ENCODE data around the gene KCNQ4. TPM values are rescaled to one million over a fixed set of nuclear protein-coding genes. Genes with fewer than 3 reads are reported as not detected.

KCNQ4 gene
- total RNA-seq, 1 donor from 2014 or later, result under 0.01 TPM

DNA sequence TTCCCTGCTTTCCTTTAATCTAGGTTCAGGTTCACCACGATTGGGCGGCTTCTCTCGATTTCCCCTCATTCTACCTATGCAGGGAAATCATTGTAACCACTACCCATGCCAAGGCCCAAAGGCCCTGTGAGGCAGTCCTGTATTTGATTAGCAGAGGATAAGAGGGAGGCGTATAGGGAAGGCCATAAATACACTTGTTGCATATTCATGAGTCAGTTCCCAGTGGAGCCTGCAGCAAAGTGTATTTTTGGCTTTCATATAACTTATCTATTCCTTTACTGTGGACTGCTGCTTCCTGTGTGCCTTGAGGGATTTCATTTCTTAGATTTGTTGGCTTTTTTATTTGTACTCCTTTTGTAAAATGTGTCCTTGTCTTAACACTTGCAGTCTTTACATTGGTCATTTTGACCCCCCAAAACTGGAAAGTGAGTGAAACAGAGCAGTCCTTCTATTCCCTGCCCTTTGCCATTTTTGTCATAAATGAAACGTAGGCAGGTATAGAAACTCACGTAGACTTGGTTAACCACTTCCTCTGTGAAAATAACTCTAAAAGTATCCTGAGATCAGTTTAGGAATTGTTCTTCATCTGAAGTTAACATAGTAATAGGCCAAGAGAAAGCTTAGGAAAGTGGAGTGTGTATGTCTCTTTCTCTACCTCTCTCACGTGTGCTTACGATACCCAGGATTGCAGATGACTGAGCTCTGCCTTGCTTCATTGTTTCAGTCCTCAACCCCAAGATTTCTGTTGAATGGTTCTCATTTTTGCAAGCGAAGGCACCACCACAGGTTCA lies 19.6 kb upstream of the KCNQ4 start:
- FAIRE-seq (no peak), DNase-seq (ENCODE audit: low read depth) (no peak)
- Histone ChIP-seq H3K36me3 (ENCODE audit: control insufficient read depth, insufficient read depth, low read length) (peaks cover 23% of the 10 kb centered on the region), H3K4me3 (ENCODE audit: low read depth, low read length) (no peak overlapping the region), H3K27me3 (ENCODE audit: control insufficient read depth, insufficient read depth, low read length) (no peaks in the 10 kb centered on the region)
- TF ChIP-seq, protein P1, sequence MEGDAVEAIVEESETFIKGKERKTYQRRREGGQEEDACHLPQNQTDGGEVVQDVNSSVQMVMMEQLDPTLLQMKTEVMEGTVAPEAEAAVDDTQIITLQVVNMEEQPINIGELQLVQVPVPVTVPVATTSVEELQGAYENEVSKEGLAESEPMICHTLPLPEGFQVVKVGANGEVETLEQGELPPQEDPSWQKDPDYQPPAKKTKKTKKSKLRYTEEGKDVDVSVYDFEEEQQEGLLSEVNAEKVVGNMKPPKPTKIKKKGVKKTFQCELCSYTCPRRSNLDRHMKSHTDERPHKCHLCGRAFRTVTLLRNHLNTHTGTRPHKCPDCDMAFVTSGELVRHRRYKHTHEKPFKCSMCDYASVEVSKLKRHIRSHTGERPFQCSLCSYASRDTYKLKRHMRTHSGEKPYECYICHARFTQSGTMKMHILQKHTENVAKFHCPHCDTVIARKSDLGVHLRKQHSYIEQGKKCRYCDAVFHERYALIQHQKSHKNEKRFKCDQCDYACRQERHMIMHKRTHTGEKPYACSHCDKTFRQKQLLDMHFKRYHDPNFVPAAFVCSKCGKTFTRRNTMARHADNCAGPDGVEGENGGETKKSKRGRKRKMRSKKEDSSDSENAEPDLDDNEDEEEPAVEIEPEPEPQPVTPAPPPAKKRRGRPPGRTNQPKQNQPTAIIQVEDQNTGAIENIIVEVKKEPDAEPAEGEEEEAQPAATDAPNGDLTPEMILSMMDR (IDR thresholded peaks at IDR 0.05; ENCODE audit: insufficient read depth, low read length, severe bottlenecking), result no peak

DNA sequence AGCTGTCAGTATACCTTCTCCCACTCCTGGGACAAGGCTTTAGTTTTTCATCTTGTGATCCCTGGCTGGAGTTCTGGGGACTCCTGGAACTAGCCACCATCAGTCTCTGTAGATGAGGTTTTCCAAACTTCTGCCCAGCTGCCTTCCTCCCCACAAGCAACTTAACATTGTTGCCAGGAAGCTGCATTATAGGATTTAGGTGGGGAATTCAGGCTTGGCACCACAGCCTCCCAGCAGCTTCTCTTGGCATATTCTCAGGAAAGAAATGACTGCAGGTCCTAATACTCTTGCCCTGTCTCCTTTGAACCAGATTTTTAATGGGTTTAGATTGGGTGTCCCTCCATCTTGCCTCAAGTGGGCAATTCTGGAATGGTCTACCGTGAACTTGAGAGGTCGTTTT lies 18.6 kb upstream of the KCNQ4 start:
- TF ChIP-seq, protein P1 (IDR thresholded peaks at IDR 0.05; ENCODE audit: insufficient read depth, low read length, severe bottlenecking), result no peak
- H3K27me3 ChIP-seq (ENCODE audit: control insufficient read depth, insufficient read depth, low read length), result no peaks in the 10 kb centered on the region
- FAIRE-seq (no peak), DNase-seq (ENCODE audit: low read depth) (no peak)
- peaks cover 24% of the 10 kb centered on the region for H3K36me3 ChIP-seq (ENCODE audit: control insufficient read depth, insufficient read depth, low read length)
- H3K4me3 ChIP-seq (ENCODE audit: low read depth, low read length), result no peak overlapping the region

GRCh38 chr1:40766017-40766416 lies 17.6 kb upstream of the KCNQ4 start:
- Histone ChIP-seq H3K4me3 (ENCODE audit: low read depth, low read length) (no peak overlapping the region), H3K36me3 (ENCODE audit: control insufficient read depth, insufficient read depth, low read length) (peaks cover 26% of the 10 kb centered on the region), H3K27me3 (ENCODE audit: control insufficient read depth, insufficient read depth, low read length) (no peaks in the 10 kb centered on the region)
- TF ChIP-seq, protein P1 (IDR thresholded peaks at IDR 0.05; ENCODE audit: insufficient read depth, low read length, severe bottlenecking), result no peak
- DNase-seq (ENCODE audit: low read depth) (no peak), FAIRE-seq (no peak)

- no peaks in the 10 kb centered on the region for H3K27me3 ChIP-seq (ENCODE audit: control insufficient read depth, insufficient read depth, low read length)
- no peak overlapping the region for H3K4me3 ChIP-seq (ENCODE audit: low read depth, low read length)
- peaks cover 25% of the 10 kb centered on the region for H3K36me3 ChIP-seq (ENCODE audit: control insufficient read depth, insufficient read depth, low read length)
- DNase-seq (ENCODE audit: low read depth) (no peak), FAIRE-seq (no peak)
- TF ChIP-seq, protein P1 (IDR thresholded peaks at IDR 0.05; ENCODE audit: insufficient read depth, low read length, severe bottlenecking), result no peak
These were observed 17.0 kb upstream of the KCNQ4 start for GRCh38 chr1:40766560-40766959.

- Histone ChIP-seq H3K4me3 (ENCODE audit: low read depth, low read length) (no peak overlapping the region), H3K36me3 (ENCODE audit: control insufficient read depth, insufficient read depth, low read length) (peaks cover 20% of the 10 kb centered on the region), H3K27me3 (ENCODE audit: control insufficient read depth, insufficient read depth, low read length) (no peaks in the 10 kb centered on the region)
- FAIRE-seq (no peak), DNase-seq (ENCODE audit: low read depth) (no peak)
- TF ChIP-seq, protein P1 (IDR thresholded peaks at IDR 0.05; ENCODE audit: insufficient read depth, low read length, severe bottlenecking), result no peak
These were observed 15.2 kb upstream of the KCNQ4 start for GRCh38 chr1:40768146-40768990.

All from bronchial epithelial cell (primary cell).